Endothelial cell of umbilical vein (primary cell): ENCODE results near the gene MOCOS. TPM values are rescaled to one million over a fixed set of nuclear protein-coding genes. Genes with fewer than 3 reads are reported as not detected.

ENCODE experiments used
- BruUV-seq: library from RNA; stranded (reverse); fragments of 400-500 nt; replicated peaks from 2 replicates; lab custom pipeline; 2021; lab: Mats Ljungman, UMichigan
- CTCF ChIA-PET: fragments of 300-600, 350-600 bp; sonication (Branson Sonifier 250); formaldehyde crosslinking; loops from one replicate; lab custom pipeline; 2021; ENCODE audit warnings: antibody characterized with exemption, inconsistent platforms; lab: Charles Lee
- POLR2A ChIA-PET: fragments of 300-600, 350-600 bp; sonication (Branson Sonifier 250); formaldehyde crosslinking; loops from one replicate; lab custom pipeline; 2021; ENCODE audit warnings: antibody characterized with exemption, inconsistent platforms; lab: Charles Lee
- DNase-seq: peaks from one replicate; pipeline ENCODE4 v3.0.0-alpha.2; 2011; ENCODE audit warnings: low read depth, low spot score
- FAIRE-seq: peaks from 2 replicates; lab custom pipeline; 2011; peaks lifted over from hg19 to GRCh38; lab: Jason Lieb, UNC
- H2AFZ ChIP-seq: 2 replicates; pipeline ENCODE4 v1.6.0; 2012; ENCODE audit warnings: low read depth, low read length, control low read depth, inconsistent platforms
- H3K27ac ChIP-seq: 2 replicates; pipeline ENCODE4 v1.5.1; 2011; ENCODE audit warnings: low read depth, mild to moderate bottlenecking, control low read depth, low read length, moderate library complexity; ENCODE audit not compliant: insufficient read depth
- H3K27me3 ChIP-seq, 2 experiments: 2 replicates each; pipeline versions ENCODE4 v1.6.0 to v1.6.1; 2011; ENCODE audit warnings: low read length in 2 of 2, mixed read lengths in 1 of 2; ENCODE audit not compliant: control insufficient read depth in 2 of 2, insufficient read depth in 2 of 2
- H3K36me3 ChIP-seq, 2 experiments: 2 replicates in 1 of 2; 3 replicates in 1 of 2; pipeline ENCODE4 v1.5.1; 2011; ENCODE audit warnings: low read length in 2 of 2, mild to moderate bottlenecking in 1 of 2, moderate library complexity in 1 of 2; ENCODE audit not compliant: control insufficient read depth in 2 of 2, insufficient read depth in 2 of 2; ENCODE audit errors: extremely low read depth in 1 of 2
- H3K4me1 ChIP-seq: 3 replicates; pipeline ENCODE4 v1.5.1; 2011; ENCODE audit warnings: mild to moderate bottlenecking, low read length; ENCODE audit not compliant: control insufficient read depth, insufficient read depth; ENCODE audit errors: extremely low read depth
- H3K4me2 ChIP-seq: 2 replicates; pipeline ENCODE4 v1.6.1; 2011; ENCODE audit warnings: low read length, control low read depth, mixed read lengths; ENCODE audit not compliant: insufficient read depth
- H3K4me3 ChIP-seq, 3 experiments: fragments of 200-600 bp in 1 of 3; sonication (generic), shearing (Covaris generic) in 1 of 3; replicated peaks in 1 of 3; 2 replicates each; pipeline ENCODE4 v1.5.1; 2011 to 2016; ENCODE audit warnings: control low read depth in 3 of 3, low read length in 3 of 3, mild to moderate bottlenecking in 2 of 3, inconsistent platforms in 1 of 3, low read depth in 1 of 3, moderate library complexity in 1 of 3; ENCODE audit not compliant: insufficient read depth in 1 of 3
- H3K79me2 ChIP-seq: 2 replicates; pipeline ENCODE4 v1.6.0; 2012; ENCODE audit warnings: low read length, inconsistent platforms; ENCODE audit not compliant: control insufficient read depth, insufficient read depth
- H3K9ac ChIP-seq: replicated peaks from 2 replicates; pipeline ENCODE3; 2011; ENCODE audit warnings: low read length, control low read depth; ENCODE audit not compliant: insufficient read depth; ENCODE audit errors: extremely low read depth
- H3K9me1 ChIP-seq: replicated peaks from 3 replicates; pipeline ENCODE4 v1.6.0; 2011; ENCODE audit warnings: mild to moderate bottlenecking, low read length; ENCODE audit not compliant: control insufficient read depth, insufficient read depth; ENCODE audit errors: extremely low read depth
- H3K9me3 ChIP-seq: replicated peaks from 2 replicates; pipeline ENCODE4 v1.5.1; 2012; ENCODE audit warnings: low read length, inconsistent platforms; ENCODE audit not compliant: control insufficient read depth, insufficient read depth
- H4K20me1 ChIP-seq: replicated peaks from 2 replicates; pipeline ENCODE3; 2011; ENCODE audit warnings: mild to moderate bottlenecking, low read length; ENCODE audit not compliant: control insufficient read depth, insufficient read depth; ENCODE audit errors: extremely low read depth
- EZH2 ChIP-seq: IDR thresholded peaks from 2 replicates; pipeline ENCODE4 v1.6.1; 2012; ENCODE audit warnings: borderline replicate concordance, low read depth, mild to moderate bottlenecking, moderate library complexity, low read length, inconsistent platforms; ENCODE audit not compliant: severe bottlenecking
- FOS ChIP-seq: IDR thresholded peaks from 2 replicates; pipeline ENCODE4 v1.6.1; 2011; ENCODE audit warnings: mild to moderate bottlenecking, low read length, moderate library complexity, borderline replicate concordance; ENCODE audit not compliant: insufficient read depth
- GATA2 ChIP-seq: IDR thresholded peaks from 2 replicates; pipeline ENCODE4 v1.7.0; 2011; ENCODE audit warnings: low read depth, mild to moderate bottlenecking, moderate library complexity, mixed read lengths, low read length; ENCODE audit not compliant: insufficient read length, insufficient read depth
- JUN ChIP-seq: IDR thresholded peaks from 2 replicates; pipeline ENCODE4 v1.6.1; 2011; ENCODE audit warnings: borderline replicate concordance, low read depth; ENCODE audit not compliant: insufficient read length, insufficient read depth
- MYC ChIP-seq: IDR thresholded peaks from one replicate; pipeline ENCODE4 v1.6.1; 2011; ENCODE audit warnings: mild to moderate bottlenecking, low read depth, low read length
- POLR2A ChIP-seq: IDR thresholded peaks from 2 replicates; pipeline ENCODE4 v1.6.1; 2012; ENCODE audit warnings: low read depth, mild to moderate bottlenecking, control low read depth, low read length
- POLR2AphosphoS5 ChIP-seq: IDR thresholded peaks from 2 replicates; pipeline ENCODE4 v1.6.1; 2012; ENCODE audit warnings: low read depth, mild to moderate bottlenecking, control low read depth, low read length, moderate library complexity; ENCODE audit not compliant: insufficient read depth
- dilution Hi-C: fragments of 300-500 bp; cut with MboI; formaldehyde crosslinking; loops from one replicate; pipeline ENCODE4 v1.15.0; 2019; ENCODE audit warnings: low sequenced_read_pairs; ENCODE audit not compliant: extremely low pct_ligation_motif_present
- intact Hi-C: fragments of 100-400 bp; cut with micrococcal nuclease; formaldehyde crosslinking; loops from one replicate; pipeline ENCODE4 v1.10.0; 2022
- polyA plus RNA-seq, 4 experiments: library from polyadenylated mRNA; depleted of rRNA in 3 of 4; stranded (reverse) in 3 of 4; unstranded in 1 of 4; fragments of >200 nt; gene quantifications; 2 replicates each; pipeline versions ENCODE4 v1.2.1 to v1.2.3, GENCODE V29; 2011 to 2012; ENCODE audit warnings: missing spikeins in 1 of 4
- total RNA-seq: library from RNA; stranded (reverse); gene quantifications from 2 replicates; pipeline ENCODE4 v1.2.3, GENCODE V29; 2021
- TF ChIP-seq, protein P1 (sequence below): IDR thresholded peaks from 2 replicates; pipeline ENCODE4 v1.6.1; 2011; ENCODE audit not compliant: insufficient read depth, insufficient read length
- TF ChIP-seq, protein P2 (sequence below), 2 donors: IDR thresholded peaks; 1 replicate in 1 of 2; 2 replicates in 1 of 2; pipeline ENCODE4 v1.5.1; 2011; ENCODE audit warnings: low read length in 2 of 2, mild to moderate bottlenecking in 2 of 2, moderate library complexity in 2 of 2, control low read depth in 1 of 2, inconsistent platforms in 1 of 2, low read depth in 1 of 2; ENCODE audit not compliant: insufficient read depth in 1 of 2; ENCODE audit errors: extremely low read depth in 1 of 2

MOCOS gene
- total and polyA plus RNA-seq, 2 donors (not counting 3 experiments of a cell fraction or from before 2014, with no cell fraction given): 0.18 to 0.88 TPM

DNA sequence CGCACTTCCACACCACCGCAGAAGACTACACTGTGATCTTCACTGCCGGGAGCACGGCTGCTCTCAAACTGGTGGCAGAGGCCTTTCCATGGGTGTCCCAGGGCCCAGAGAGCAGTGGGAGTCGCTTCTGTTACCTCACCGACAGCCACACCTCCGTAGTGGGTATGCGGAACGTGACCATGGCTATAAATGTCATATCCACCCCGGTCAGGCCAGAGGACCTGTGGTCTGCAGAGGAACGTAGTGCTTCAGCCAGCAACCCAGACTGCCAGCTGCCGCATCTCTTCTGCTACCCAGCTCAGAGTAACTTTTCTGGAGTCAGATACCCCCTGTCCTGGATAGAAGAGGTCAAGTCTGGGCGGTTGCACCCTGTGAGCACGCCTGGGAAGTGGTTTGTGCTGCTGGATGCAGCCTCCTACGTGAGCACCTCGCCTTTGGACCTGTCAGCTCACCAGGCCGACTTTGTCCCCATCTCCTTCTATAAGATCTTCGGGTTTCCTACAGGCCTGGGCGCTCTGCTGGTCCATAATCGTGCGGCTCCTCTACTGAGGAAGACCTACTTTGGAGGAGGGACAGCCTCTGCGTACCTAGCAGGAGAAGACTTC, 12.5 kb downstream of the MOCOS start:
- Histone ChIP-seq H3K36me3 (no peaks in the 10 kb centered on the region), H3K9me3 (no peaks in the 10 kb centered on the region), H3K9me1 (no peaks in the 10 kb centered on the region), H3K4me1 (no peaks in the 10 kb centered on the region), H4K20me1 (no peaks in the 10 kb centered on the region), H3K9ac (no peak overlapping the region), H3K79me2 (no peaks in the 10 kb centered on the region), H3K27me3 (peaks cover 0 to 2% of the 10 kb centered on the region in 2 experiments), H3K4me3 (no peak overlapping the region), H2AFZ (no peak overlapping the region), H3K4me2 (no peak overlapping the region), H3K27ac (no peak overlapping the region)
- ChIA-PET CTCF (no interaction called here), POLR2A (no interaction called here)
- TF ChIP-seq EZH2 (no peak), JUN (no peak), POLR2A (no peak), POLR2AphosphoS5 (no peak), GATA2 (no peak), MYC (no peak), FOS (no peak)
- TF ChIP-seq, protein P1, sequence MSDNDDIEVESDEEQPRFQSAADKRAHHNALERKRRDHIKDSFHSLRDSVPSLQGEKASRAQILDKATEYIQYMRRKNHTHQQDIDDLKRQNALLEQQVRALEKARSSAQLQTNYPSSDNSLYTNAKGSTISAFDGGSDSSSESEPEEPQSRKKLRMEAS: no peak
- TF ChIP-seq, protein P2, sequence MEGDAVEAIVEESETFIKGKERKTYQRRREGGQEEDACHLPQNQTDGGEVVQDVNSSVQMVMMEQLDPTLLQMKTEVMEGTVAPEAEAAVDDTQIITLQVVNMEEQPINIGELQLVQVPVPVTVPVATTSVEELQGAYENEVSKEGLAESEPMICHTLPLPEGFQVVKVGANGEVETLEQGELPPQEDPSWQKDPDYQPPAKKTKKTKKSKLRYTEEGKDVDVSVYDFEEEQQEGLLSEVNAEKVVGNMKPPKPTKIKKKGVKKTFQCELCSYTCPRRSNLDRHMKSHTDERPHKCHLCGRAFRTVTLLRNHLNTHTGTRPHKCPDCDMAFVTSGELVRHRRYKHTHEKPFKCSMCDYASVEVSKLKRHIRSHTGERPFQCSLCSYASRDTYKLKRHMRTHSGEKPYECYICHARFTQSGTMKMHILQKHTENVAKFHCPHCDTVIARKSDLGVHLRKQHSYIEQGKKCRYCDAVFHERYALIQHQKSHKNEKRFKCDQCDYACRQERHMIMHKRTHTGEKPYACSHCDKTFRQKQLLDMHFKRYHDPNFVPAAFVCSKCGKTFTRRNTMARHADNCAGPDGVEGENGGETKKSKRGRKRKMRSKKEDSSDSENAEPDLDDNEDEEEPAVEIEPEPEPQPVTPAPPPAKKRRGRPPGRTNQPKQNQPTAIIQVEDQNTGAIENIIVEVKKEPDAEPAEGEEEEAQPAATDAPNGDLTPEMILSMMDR (IDR thresholded peaks at IDR 0.05; ENCODE audit: extremely low read depth in 1 of 2, insufficient read depth in 1 of 2, low read depth in 1 of 2, low read length in 2 of 2): no peak
- no TSS peak for BruUV-seq
- intact Hi-C loops: no loop called here
- dilution Hi-C loops: no loop called here
- no peak for DNase-seq
- no peak for FAIRE-seq
